ENCODE measurements around the gene SPHK2. TPM values are rescaled to one million over a fixed set of nuclear protein-coding genes. Genes with fewer than 3 reads are reported as not detected.

SPHK2 gene
- polyA plus RNA-seq, 2 of the 4 experiments (the other 2 are of a cell fraction) = 6.1 to 18.3 TPM

DNA sequence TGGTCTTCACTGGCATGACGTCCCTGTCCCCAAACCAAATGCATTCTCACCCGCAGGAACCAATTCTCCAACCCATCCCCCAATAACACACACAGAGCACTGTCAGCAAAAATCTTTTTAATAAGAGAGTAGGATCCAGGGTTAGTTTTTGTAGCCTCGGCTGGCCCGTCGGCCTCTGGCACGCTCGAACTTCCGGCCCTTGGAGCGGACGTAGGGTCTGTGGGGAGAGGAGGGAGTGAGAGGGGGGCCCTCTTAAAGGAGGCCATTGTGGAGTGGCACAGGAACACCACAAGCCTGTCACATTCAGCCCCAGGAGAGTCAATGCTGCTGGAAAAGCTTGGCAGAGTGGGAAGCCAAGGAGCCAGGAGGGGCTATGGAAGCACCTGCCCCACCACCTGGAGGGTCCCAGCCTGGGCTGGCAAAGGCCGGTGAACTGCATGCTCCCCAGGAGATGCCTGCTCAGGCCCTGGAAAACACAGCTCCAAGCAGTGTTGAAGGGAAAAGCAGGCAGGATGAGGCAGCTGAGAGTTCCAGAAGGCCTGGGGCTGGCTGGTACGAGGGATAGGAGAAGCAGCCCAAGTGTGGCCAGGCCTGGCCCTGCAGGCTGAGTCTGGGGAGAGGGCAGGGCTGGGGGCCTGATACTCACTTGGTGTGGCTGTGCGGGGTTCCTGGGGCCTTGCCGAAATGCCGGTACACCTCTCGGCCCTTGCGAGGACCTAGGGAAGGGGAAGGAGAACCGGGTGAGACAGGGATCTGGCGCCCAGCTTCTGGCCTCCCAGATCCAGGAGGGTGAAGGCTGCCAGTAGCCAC lies 3.9 kb upstream of the SPHK2 start:
- peaks cover 43% of the 10 kb centered on the region for H3K4me1 ChIP-seq
- CTCF ChIA-PET = interaction anchor here (1.1 to 18.9 kb wide), 7 partner anchors 9 to 344 kb away, joined by 3 to 396 read pairs (median 5); partner anchors contain the start of gene KDELR1
- POLR2A ChIA-PET = interaction anchor here (0.6 to 0.8 kb wide), 2 partner anchors 122 to 220 kb away, joined by 3 read pairs; no protein-coding TSS in a partner anchor
- peak; percentile 83 for TF ChIP-seq MAFK (IDR thresholded peaks at IDR 0.05; ENCODE audit: partially characterized antibody)
- TF ChIP-seq, protein P1, sequence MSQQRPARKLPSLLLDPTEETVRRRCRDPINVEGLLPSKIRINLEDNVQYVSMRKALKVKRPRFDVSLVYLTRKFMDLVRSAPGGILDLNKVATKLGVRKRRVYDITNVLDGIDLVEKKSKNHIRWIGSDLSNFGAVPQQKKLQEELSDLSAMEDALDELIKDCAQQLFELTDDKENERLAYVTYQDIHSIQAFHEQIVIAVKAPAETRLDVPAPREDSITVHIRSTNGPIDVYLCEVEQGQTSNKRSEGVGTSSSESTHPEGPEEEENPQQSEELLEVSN (IDR thresholded peaks at IDR 0.05; ENCODE audit: borderline replicate concordance, low read depth) = no peak
- no peak for ATAC-seq
- 73% methylated on average over 19 of the region's 19 CpGs for WGBS (ENCODE audit: missing lambda C conversion rate)
- no peaks in the 10 kb centered on the region for H3K9me3 ChIP-seq
- peak overlapping the region in 1 of 2 experiments; percentile 90; a peak in 3 of 6 replicates for H3K27ac ChIP-seq
- H3K4me3 ChIP-seq = no peak overlapping the region
- no peak for DNase-seq (ENCODE audit: low read depth in 1 of 2, low spot score in 1 of 2)
- H3K4me2 ChIP-seq = peak overlapping the region; percentile 92
- no peak for FAIRE-seq

DNA sequence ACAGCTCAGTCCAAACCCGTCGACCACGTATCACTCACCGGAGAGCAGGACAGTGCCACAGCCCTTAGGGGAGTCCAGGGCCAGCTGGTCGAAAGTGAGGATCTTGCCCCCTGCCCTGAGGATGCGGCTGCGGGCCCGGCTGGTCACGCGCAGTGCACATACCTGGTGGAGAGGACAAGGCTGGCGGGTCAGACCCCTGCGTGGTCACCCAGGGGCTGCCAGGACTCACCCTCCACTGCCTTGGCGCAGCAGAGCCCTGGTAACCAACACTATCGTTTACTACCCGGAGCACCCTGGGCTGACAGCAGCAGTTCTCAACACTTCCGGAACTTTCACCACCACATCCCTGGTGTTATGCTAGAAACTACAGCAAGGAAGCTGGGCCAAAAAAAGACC lies 3.3 kb upstream of the SPHK2 start:
- H3K4me1 ChIP-seq = peaks cover 44% of the 10 kb centered on the region
- ChIA-PET POLR2A (interaction anchor here (0.6 to 3.6 kb wide), 4 partner anchors 7 to 123 kb away, joined by 3 to 70 read pairs (median 4); no protein-coding TSS in a partner anchor), CTCF (interaction anchor here (0.7 to 18.9 kb wide), 9 partner anchors 7 to 349 kb away, joined by 3 to 396 read pairs (median 6); partner anchors contain the start of gene SPACA4)
- no peaks in the 10 kb centered on the region for H3K9me3 ChIP-seq
- WGBS (ENCODE audit: missing lambda C conversion rate) = 76% methylated on average over 10 of the region's 16 CpGs
- peak overlapping the region; percentile 92 for H3K4me2 ChIP-seq
- ATAC-seq (no peak), DNase-seq (ENCODE audit: low read depth in 1 of 2, low spot score in 1 of 2) (no peak), FAIRE-seq (no peak)
- H3K4me3 ChIP-seq = no peak overlapping the region
- TF ChIP-seq HOXA7 (CRISPR knock-in tag; IDR thresholded peaks at IDR 0.05) = no peak
- 0 out of 2 replicates have a peak, but pooled peaks have one; percentile 50 for TF ChIP-seq TFCP2L1 (CRISPR knock-in tag; IDR thresholded peaks at IDR 0.05)
- TF ChIP-seq CHD4 (IDR thresholded peaks at IDR 0.05; ENCODE audit: borderline replicate concordance) = no peak
- peak overlapping the region in 1 of 2 experiments; percentile 90; a peak in 3 of 6 replicates for H3K27ac ChIP-seq

DNA sequence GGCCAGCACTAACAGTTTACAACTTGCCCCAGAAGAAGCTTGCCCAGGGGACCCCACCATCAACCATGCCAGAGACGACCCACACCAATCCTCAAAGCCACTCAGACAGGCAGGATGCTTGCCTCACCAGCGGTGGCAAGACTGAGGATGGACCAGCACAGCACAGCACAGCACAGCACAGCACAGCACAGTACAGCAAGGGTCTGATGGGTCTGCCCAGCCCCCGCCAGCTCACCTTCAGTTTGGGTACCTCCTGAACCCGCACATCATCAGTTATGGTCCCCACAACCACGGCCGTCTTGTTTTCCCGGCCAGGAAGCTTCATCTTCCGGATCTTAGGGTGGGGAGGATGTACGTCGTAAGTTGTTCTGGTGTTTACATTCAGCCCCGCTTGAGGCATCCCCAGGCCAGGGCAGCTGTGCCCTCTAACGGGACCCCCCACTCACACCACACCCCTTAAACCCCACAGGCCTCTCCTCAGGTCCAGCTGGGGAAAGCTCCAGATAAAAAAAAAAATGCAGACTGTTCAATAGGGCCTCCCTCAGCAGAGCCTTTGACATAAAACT lies 2.7 kb upstream of the SPHK2 start:
- TF ChIP-seq HOXA7 (CRISPR knock-in tag; IDR thresholded peaks at IDR 0.05) = no peak
- TF ChIP-seq RAD21 (conservative IDR thresholded peaks at IDR 0.05 in 1 of 2, IDR thresholded peaks at IDR 0.05 in 1 of 2) = no peak
- no peak for TF ChIP-seq CEBPB (IDR thresholded peaks at IDR 0.05)
- TF ChIP-seq, protein P2, sequence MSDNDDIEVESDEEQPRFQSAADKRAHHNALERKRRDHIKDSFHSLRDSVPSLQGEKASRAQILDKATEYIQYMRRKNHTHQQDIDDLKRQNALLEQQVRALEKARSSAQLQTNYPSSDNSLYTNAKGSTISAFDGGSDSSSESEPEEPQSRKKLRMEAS (IDR thresholded peaks at IDR 0.05) = no peak
- TF ChIP-seq, protein P3, sequence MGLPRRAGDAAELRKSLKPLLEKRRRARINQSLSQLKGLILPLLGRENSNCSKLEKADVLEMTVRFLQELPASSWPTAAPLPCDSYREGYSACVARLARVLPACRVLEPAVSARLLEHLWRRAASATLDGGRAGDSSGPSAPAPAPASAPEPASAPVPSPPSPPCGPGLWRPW (IDR thresholded peaks at IDR 0.05) = no peak
- no peak for TF ChIP-seq ESRRA (IDR thresholded peaks at IDR 0.05; ENCODE audit: borderline replicate concordance, low read length)
- TF ChIP-seq MYC (IDR thresholded peaks at IDR 0.05; ENCODE audit: borderline replicate concordance, low read length) = no peak
- TF ChIP-seq PHF8 (IDR thresholded peaks at IDR 0.05; ENCODE audit: borderline replicate concordance, low read depth) = no peak
- TF ChIP-seq EP300 (IDR thresholded peaks at IDR 0.05) = no peak
- TF ChIP-seq POLR2AphosphoS2 (conservative IDR thresholded peaks at IDR 0.05; ENCODE audit: low read length) = no peak; the same call in 1 of the 2 replicates
- TF ChIP-seq RNF2 (IDR thresholded peaks at IDR 0.05; ENCODE audit: borderline replicate concordance, low read depth) = no peak
- TF ChIP-seq, protein P4, sequence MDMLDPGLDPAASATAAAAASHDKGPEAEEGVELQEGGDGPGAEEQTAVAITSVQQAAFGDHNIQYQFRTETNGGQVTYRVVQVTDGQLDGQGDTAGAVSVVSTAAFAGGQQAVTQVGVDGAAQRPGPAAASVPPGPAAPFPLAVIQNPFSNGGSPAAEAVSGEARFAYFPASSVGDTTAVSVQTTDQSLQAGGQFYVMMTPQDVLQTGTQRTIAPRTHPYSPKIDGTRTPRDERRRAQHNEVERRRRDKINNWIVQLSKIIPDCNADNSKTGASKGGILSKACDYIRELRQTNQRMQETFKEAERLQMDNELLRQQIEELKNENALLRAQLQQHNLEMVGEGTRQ (IDR thresholded peaks at IDR 0.05) = no peak
- TF ChIP-seq CBX8 (IDR thresholded peaks at IDR 0.05) = no peak
- TF ChIP-seq TP53 (CRISPR knock-in tag; IDR thresholded peaks at IDR 0.05) = no peak
- no peak for DNase-seq (ENCODE audit: low read depth in 1 of 2, low spot score in 1 of 2)
- ChIA-PET CTCF (interaction anchor here (0.7 to 18.9 kb wide), 8 partner anchors 8 to 350 kb away, joined by 3 to 396 read pairs (median 6); partner anchors contain the start of genes DBP and SPACA4), POLR2A (interaction anchor here (0.6 to 3.6 kb wide), 3 partner anchors 7 to 124 kb away, joined by 4 to 70 read pairs (median 4); no protein-coding TSS in a partner anchor)
- Histone ChIP-seq H3K9me3 (no peaks in the 10 kb centered on the region), H3K27ac (peak overlapping the region in 1 of 2 experiments; percentile 90; a peak in 3 of 6 replicates), H3K4me3 (peak overlapping the region; percentile 68; the same call in 2 of the 3 replicates), H3K4me1 (peaks cover 44% of the 10 kb centered on the region), H3K4me2 (peak overlapping the region; percentile 92)
- FAIRE-seq = no peak
- WGBS (ENCODE audit: missing lambda C conversion rate) = 76% methylated on average over 12 of the region's 12 CpGs
- no peak for ATAC-seq

All from A549 (cell line).